Osteoblast (primary cell): ENCODE results near the gene CRYGN. TPM values are rescaled to one million over a fixed set of nuclear protein-coding genes. Genes with fewer than 3 reads are reported as not detected.

ENCODE experiments used
- DNase-seq: peaks from one replicate; pipeline ENCODE4 v3.0.0; 2011; ENCODE audit warnings: low spot score, mixed read lengths; ENCODE audit not compliant: insufficient read length; ENCODE audit errors: missing footprints
- H2AFZ ChIP-seq: 2 replicates; pipeline ENCODE4 v1.6.0; 2011; ENCODE audit warnings: mild to moderate bottlenecking, low read length
- H3K27ac ChIP-seq: 2 replicates; pipeline ENCODE4 v1.5.1; 2011; ENCODE audit warnings: mild to moderate bottlenecking, low read depth, low read length, moderate library complexity
- H3K27me3 ChIP-seq: 2 replicates; pipeline ENCODE4 v1.6.0; 2012; ENCODE audit warnings: mild to moderate bottlenecking, control low read depth, inconsistent platforms, low read length, moderate library complexity; ENCODE audit not compliant: insufficient read depth
- H3K36me3 ChIP-seq: 2 replicates; pipeline ENCODE4 v1.5.1; 2011; ENCODE audit warnings: mild to moderate bottlenecking, low read length, control low read depth, moderate library complexity; ENCODE audit not compliant: insufficient read depth
- H3K4me1 ChIP-seq: 2 replicates; pipeline ENCODE4 v1.5.1; 2011; ENCODE audit warnings: mild to moderate bottlenecking, low read length, control low read depth, moderate library complexity; ENCODE audit not compliant: insufficient read depth
- H3K4me2 ChIP-seq: 2 replicates; pipeline ENCODE4 v1.6.0; 2011; ENCODE audit warnings: mild to moderate bottlenecking, low read length; ENCODE audit not compliant: insufficient read depth
- H3K4me3 ChIP-seq: fragments of 200-600 bp; sonication (generic); 3 replicates; pipeline ENCODE4 v1.5.1; 2012; ENCODE audit warnings: mild to moderate bottlenecking, low read length, inconsistent platforms; ENCODE audit not compliant: insufficient read depth
- H3K79me2 ChIP-seq: 2 replicates; pipeline ENCODE4 v1.6.0; 2012; ENCODE audit warnings: mild to moderate bottlenecking, low read length, control low read depth, inconsistent platforms; ENCODE audit not compliant: insufficient read depth
- H3K9me3 ChIP-seq: 2 replicates; pipeline ENCODE4 v1.5.1; 2011; ENCODE audit warnings: low read depth, low read length, control low read depth
- H4K20me1 ChIP-seq: 2 replicates; pipeline ENCODE4 v1.6.0; 2012; ENCODE audit warnings: mild to moderate bottlenecking, low read length, control low read depth; ENCODE audit not compliant: insufficient read depth
- total RNA-seq: library from RNA; depleted of rRNA; stranded (reverse); fragments of >200 nt; gene quantifications from 2 replicates; pipeline ENCODE4 v1.2.3, GENCODE V29; 2012
- TF ChIP-seq, protein P1 (sequence below): IDR thresholded peaks from 2 replicates; pipeline ENCODE4 v1.5.1; 2011; ENCODE audit warnings: mild to moderate bottlenecking, low read depth, low read length, moderate library complexity; ENCODE audit errors: extremely low read depth

Gene CRYGN
- total RNA-seq, 1 donor: 0.72 TPM

DNA sequence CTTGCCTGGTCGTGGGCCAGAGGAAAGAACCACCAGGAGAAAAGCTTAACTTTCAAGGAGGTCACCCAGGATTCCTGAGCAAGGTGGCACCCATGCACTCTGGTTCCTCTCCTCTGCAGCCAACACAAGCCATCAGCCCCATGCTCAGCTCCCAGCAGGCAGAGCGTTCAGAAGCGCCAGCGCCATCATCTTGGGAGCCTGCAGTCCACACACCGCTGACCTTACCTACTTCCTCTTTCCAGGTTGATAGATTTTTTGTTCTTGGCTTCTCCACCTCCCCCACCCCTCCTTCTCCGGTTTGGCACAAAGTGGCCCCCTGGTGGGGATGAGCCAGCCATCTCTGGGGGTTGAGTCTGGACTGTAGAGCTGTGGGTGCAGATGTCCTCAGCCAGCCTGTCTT, 28.4 kb downstream of the CRYGN start:
- H3K4me1 ChIP-seq: peaks cover 6% of the 10 kb centered on the region
- no peak overlapping the region for H2AFZ ChIP-seq
- H3K27ac ChIP-seq: no peak overlapping the region
- no peaks in the 10 kb centered on the region for H3K79me2 ChIP-seq
- H3K4me3 ChIP-seq: no peak overlapping the region
- no peak overlapping the region for H3K4me2 ChIP-seq
- TF ChIP-seq, protein P1, sequence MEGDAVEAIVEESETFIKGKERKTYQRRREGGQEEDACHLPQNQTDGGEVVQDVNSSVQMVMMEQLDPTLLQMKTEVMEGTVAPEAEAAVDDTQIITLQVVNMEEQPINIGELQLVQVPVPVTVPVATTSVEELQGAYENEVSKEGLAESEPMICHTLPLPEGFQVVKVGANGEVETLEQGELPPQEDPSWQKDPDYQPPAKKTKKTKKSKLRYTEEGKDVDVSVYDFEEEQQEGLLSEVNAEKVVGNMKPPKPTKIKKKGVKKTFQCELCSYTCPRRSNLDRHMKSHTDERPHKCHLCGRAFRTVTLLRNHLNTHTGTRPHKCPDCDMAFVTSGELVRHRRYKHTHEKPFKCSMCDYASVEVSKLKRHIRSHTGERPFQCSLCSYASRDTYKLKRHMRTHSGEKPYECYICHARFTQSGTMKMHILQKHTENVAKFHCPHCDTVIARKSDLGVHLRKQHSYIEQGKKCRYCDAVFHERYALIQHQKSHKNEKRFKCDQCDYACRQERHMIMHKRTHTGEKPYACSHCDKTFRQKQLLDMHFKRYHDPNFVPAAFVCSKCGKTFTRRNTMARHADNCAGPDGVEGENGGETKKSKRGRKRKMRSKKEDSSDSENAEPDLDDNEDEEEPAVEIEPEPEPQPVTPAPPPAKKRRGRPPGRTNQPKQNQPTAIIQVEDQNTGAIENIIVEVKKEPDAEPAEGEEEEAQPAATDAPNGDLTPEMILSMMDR: no peak
- no peaks in the 10 kb centered on the region for H4K20me1 ChIP-seq
- H3K9me3 ChIP-seq: no peaks in the 10 kb centered on the region
- H3K27me3 ChIP-seq: peaks cover 69% of the 10 kb centered on the region
- peak; percentile 54 for DNase-seq
- H3K36me3 ChIP-seq: no peaks in the 10 kb centered on the region

GRCh38 chr7:151410405-151411390, 29.2 kb downstream of the CRYGN start:
- H3K36me3 ChIP-seq: no peaks in the 10 kb centered on the region
- DNase-seq: peak; percentile 83
- no peaks in the 10 kb centered on the region for H4K20me1 ChIP-seq
- no peaks in the 10 kb centered on the region for H3K9me3 ChIP-seq
- peak overlapping the region; percentile 51 for H3K4me3 ChIP-seq
- TF ChIP-seq, protein P1: no peak
- H3K27me3 ChIP-seq: peaks cover 65% of the 10 kb centered on the region
- H2AFZ ChIP-seq: no peak overlapping the region
- no peaks in the 10 kb centered on the region for H3K79me2 ChIP-seq
- H3K4me2 ChIP-seq: peak overlapping the region; percentile 43
- H3K4me1 ChIP-seq: no peaks in the 10 kb centered on the region
- H3K27ac ChIP-seq: no peak overlapping the region

- no peak within 1 kb of the TSS for H2AFZ ChIP-seq
- H3K27me3 ChIP-seq: peaks cover 65% of the 10 kb centered on the region
- no peaks in the 10 kb centered on the region for H3K36me3 ChIP-seq
- no peaks in the 10 kb centered on the region for H4K20me1 ChIP-seq
- TF ChIP-seq, protein P1: no peak
- H3K27ac ChIP-seq: no peak within 1 kb of the TSS
- peak; percentile 66 for DNase-seq
- H3K4me2 ChIP-seq: peak within 1 kb of the TSS; percentile 43
- H3K4me3 ChIP-seq: peak within 1 kb of the TSS; percentile 51
- no peaks in the 10 kb centered on the region for H3K79me2 ChIP-seq
- H3K4me1 ChIP-seq: no peaks in the 10 kb centered on the region
- H3K9me3 ChIP-seq: no peaks in the 10 kb centered on the region
Measured at GRCh38 chr7:151409667-151410404, 30.1 kb downstream of the CRYGN start, which contains the start of gene WDR86. TSS of gene WDR86 (minus strand) at chr7:151410038. CDS start at chr7:151409589, 449 bp downstream.
